ENCODE results near the gene SIRPB2.

SIRPB2 gene

DNA sequence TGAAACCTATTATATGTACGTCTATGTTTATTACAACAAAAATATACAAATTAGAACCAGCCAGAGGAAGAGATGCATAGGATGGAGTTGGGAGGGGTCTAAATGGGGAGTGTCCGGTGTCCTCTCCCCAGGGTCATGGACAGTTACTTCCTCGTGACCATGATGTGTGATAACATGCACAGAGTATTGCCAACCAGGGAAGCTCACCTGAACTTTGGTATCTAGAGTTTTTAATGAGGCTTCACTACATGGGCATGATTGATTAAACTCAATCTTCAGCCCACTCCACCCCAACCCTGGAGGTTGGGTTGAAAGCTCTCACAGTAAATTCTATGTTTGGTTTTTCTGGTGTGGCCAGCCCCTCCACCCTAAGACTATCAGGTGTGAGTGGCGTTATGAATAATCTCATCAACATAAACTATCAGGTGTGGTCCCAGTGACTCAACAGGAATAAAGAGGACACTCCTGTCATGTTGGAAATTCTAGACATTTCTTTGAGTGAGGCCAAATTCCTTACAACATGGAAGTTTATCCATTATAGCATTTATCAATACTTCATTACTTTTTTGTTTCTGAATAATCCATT, 62.0 kb downstream of the SIRPB2 start:
- DNase-seq (ENCODE audit: low read depth) = no peak
- H3K4me3 ChIP-seq (ENCODE audit: control insufficient read depth, low read depth, low read length) = no peak overlapping the region
- TF ChIP-seq CTCF (IDR thresholded peaks at IDR 0.05; ENCODE audit: control insufficient read depth, insufficient read depth, low read depth, low read length, missing control alignments) = no peak

- TF ChIP-seq CTCF (IDR thresholded peaks at IDR 0.05; ENCODE audit: control insufficient read depth, insufficient read depth, low read depth, low read length, missing control alignments) = peak; percentile 0
- no peak overlapping the region for H3K4me3 ChIP-seq (ENCODE audit: control insufficient read depth, low read depth, low read length)
- no peak for DNase-seq (ENCODE audit: low read depth)
Observed at GRCh38 chr20:1427457-1428054, 63.7 kb downstream of the SIRPB2 start.

DNA sequence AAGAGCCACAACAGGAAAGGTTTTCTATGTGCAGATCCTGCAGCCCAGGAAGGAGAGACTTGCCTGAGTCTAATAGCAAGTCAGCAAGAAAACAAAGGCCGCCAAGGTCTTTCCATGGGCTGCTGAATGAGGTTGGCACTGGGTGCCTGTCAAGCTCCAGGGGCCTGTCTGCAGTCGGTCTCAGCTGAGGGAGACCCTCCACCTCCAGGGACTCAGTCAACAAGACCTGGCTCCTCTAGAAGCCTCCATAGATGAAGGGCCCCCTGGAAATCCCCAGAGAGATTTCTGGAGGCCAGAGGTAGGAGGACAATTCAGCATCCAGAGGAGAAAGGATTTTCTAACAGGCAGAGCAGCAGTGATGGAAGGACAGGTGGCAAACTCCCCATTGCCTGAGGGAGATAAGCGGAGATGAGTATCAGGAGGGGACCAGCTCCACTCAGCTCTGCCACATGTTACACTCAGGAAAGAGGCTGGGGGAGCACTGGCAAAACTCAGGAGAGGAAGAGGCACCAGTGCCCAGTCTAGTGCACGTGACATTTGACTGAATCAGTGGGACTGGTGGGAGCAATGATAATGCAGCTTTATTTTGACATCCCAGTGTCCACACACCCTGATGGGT, 64.9 kb downstream of the SIRPB2 start:
- no peak for TF ChIP-seq CTCF (IDR thresholded peaks at IDR 0.05; ENCODE audit: control insufficient read depth, insufficient read depth, low read depth, low read length, missing control alignments)
- no peak for DNase-seq (ENCODE audit: low read depth)
- no peak overlapping the region for H3K4me3 ChIP-seq (ENCODE audit: control insufficient read depth, low read depth, low read length)
